WTC11 (cell line): ENCODE measurements around the gene CTIF. TPM values are rescaled to one million over a fixed set of nuclear protein-coding genes. Genes with fewer than 3 reads are reported as not detected.

Experiments
- ATAC-seq: fragments of 200-7000 bp; cut with Tn5 transposase; 2 replicates; pipeline ENCODE4 v1.10.0; 2021; ENCODE audit warnings: mild to moderate bottlenecking, moderate library complexity
- CTCF ChIA-PET: fragments of 300-600 bp; sonication (Branson Sonifier 250); formaldehyde crosslinking; loops from one replicate; lab custom pipeline; 2021; ENCODE audit warnings: antibody characterized with exemption; lab: Charles Lee
- POLR2A ChIA-PET: fragments of 350-600 bp; sonication (Branson Sonifier 250); formaldehyde crosslinking; loops from one replicate; lab custom pipeline; 2021; ENCODE audit warnings: antibody characterized with exemption; lab: Charles Lee
- DNase-seq: peaks from one replicate; pipeline ENCODE4 v3.0.0; 2021; ENCODE audit warnings: low spot score
- H3K27ac Mint-ChIP-seq: 2 replicates; pipeline ENCODE4 v1.8.0; 2021; ENCODE audit warnings: mixed read lengths
- H3K27me3 Mint-ChIP-seq: 2 replicates; pipeline ENCODE4 v1.8.0; 2021; ENCODE audit warnings: low read depth, mild to moderate bottlenecking, moderate library complexity, mixed read lengths
- H3K36me3 Mint-ChIP-seq: 2 replicates; pipeline ENCODE4 v1.8.0; 2021; ENCODE audit warnings: mixed read lengths
- H3K4me1 Mint-ChIP-seq: 2 replicates; pipeline ENCODE4 v1.8.0; 2022; ENCODE audit warnings: mixed read lengths
- H3K4me3 Mint-ChIP-seq: 2 replicates; pipeline ENCODE4 v1.8.0; 2021; ENCODE audit warnings: mild to moderate bottlenecking, moderate library complexity, mixed read lengths
- H3K9me3 Mint-ChIP-seq: 2 replicates; pipeline ENCODE4 v1.8.0; 2021; ENCODE audit warnings: mixed read lengths
- ATF1 ChIP-seq: sonication (generic); formaldehyde crosslinking; IDR thresholded peaks from 2 replicates; pipeline ENCODE4 v1.8.1; 2023; ENCODE audit warnings: mild to moderate bottlenecking, moderate library complexity, missing genetic modification reagents
- CBFB ChIP-seq: sonication (generic); formaldehyde crosslinking; IDR thresholded peaks from 2 replicates; pipeline ENCODE4 v1.8.1; 2022; ENCODE audit warnings: mild to moderate bottlenecking, low read depth, missing genetic modification reagents
- CDX4 ChIP-seq: fragments of 250-450 bp; sonication (Bioruptor Pico); IDR thresholded peaks from 2 replicates; pipeline ENCODE4 v1.9.0; 2021; ENCODE audit warnings: moderate library complexity, mild to moderate bottlenecking, inconsistent platforms, borderline replicate concordance
- EMX1 ChIP-seq: fragments of 250-450 bp; sonication (Bioruptor Pico); IDR thresholded peaks from 2 replicates; pipeline ENCODE4 v1.8.0; 2021; ENCODE audit warnings: mild to moderate bottlenecking
- HMGXB4 ChIP-seq: sonication (generic); formaldehyde crosslinking; IDR thresholded peaks from 2 replicates; pipeline ENCODE4 v1.8.1; 2023; ENCODE audit warnings: mild to moderate bottlenecking, moderate library complexity, missing genetic modification reagents
- MXD4 ChIP-seq: fragments of 250-450 bp; sonication (Bioruptor Pico); IDR thresholded peaks from 2 replicates; pipeline ENCODE4 v1.8.0; 2021; ENCODE audit warnings: mild to moderate bottlenecking, moderate library complexity, borderline replicate concordance
- NR1H2 ChIP-seq: sonication (generic); formaldehyde crosslinking; IDR thresholded peaks from 2 replicates; pipeline ENCODE4 v1.9.0; 2021; ENCODE audit warnings: mild to moderate bottlenecking, moderate library complexity, missing genetic modification reagents
- OVOL2 ChIP-seq: fragments of 250-450 bp; sonication (Bioruptor Pico); IDR thresholded peaks from 2 replicates; pipeline ENCODE4 v1.9.0; 2021; ENCODE audit warnings: mild to moderate bottlenecking, borderline replicate concordance
- RORB ChIP-seq: fragments of 250-450 bp; sonication (Bioruptor Pico); IDR thresholded peaks from 2 replicates; pipeline ENCODE4 v1.9.0; 2021; ENCODE audit warnings: mild to moderate bottlenecking
- TEAD1 ChIP-seq: sonication (generic); formaldehyde crosslinking; IDR thresholded peaks from 2 replicates; pipeline ENCODE4 v1.8.0; 2022; ENCODE audit warnings: mild to moderate bottlenecking, missing genetic modification reagents
- TEAD4 ChIP-seq: sonication (generic); formaldehyde crosslinking; IDR thresholded peaks from 2 replicates; pipeline ENCODE4 v1.8.0; 2022; ENCODE audit warnings: mild to moderate bottlenecking, missing genetic modification reagents
- ZNF219 ChIP-seq: sonication (generic); formaldehyde crosslinking; IDR thresholded peaks from 2 replicates; pipeline ENCODE4 v1.8.0; 2023; ENCODE audit warnings: missing genetic modification reagents, mild to moderate bottlenecking, borderline replicate concordance
- ZNF425 ChIP-seq: fragments of 250-450 bp; sonication (Bioruptor Pico); conservative IDR thresholded peaks from 2 replicates; pipeline ENCODE4 v1.9.0; 2021; ENCODE audit warnings: mild to moderate bottlenecking
- ZSCAN18 ChIP-seq: fragments of 250-450 bp; sonication (Bioruptor Pico); IDR thresholded peaks from 2 replicates; pipeline ENCODE4 v2.1.2; 2022; ENCODE audit warnings: mild to moderate bottlenecking, moderate library complexity
- total RNA-seq: library from RNA; stranded (reverse); gene quantifications from 3 replicates; pipeline ENCODE4 v1.2.3, GENCODE V29; 2021
- TF ChIP-seq, protein P1 (sequence below): sonication (generic); formaldehyde crosslinking; conservative IDR thresholded peaks from 2 replicates; pipeline ENCODE4 v1.8.1; 2022; ENCODE audit warnings: mild to moderate bottlenecking, missing genetic modification reagents
- TF ChIP-seq, protein P2 (sequence below): sonication (generic); formaldehyde crosslinking; IDR thresholded peaks from 2 replicates; pipeline ENCODE4 v1.8.0; 2022; ENCODE audit warnings: mild to moderate bottlenecking, missing genetic modification reagents
- TF ChIP-seq, protein P3 (sequence below): sonication (generic); formaldehyde crosslinking; IDR thresholded peaks from 2 replicates; pipeline ENCODE4 v1.8.1; 2022; ENCODE audit warnings: mild to moderate bottlenecking, moderate library complexity, missing genetic modification reagents
- TF ChIP-seq, protein P4 (sequence below): sonication (generic); formaldehyde crosslinking; IDR thresholded peaks from 2 replicates; pipeline ENCODE4 v1.8.0; 2022; ENCODE audit warnings: missing genetic modification reagents
- TF ChIP-seq, protein P5 (sequence below): fragments of 200-600 bp; IDR thresholded peaks from 2 replicates; pipeline ENCODE4 v1.8.0; 2022; ENCODE audit warnings: antibody characterized with exemption

The CTIF gene
- total RNA-seq, 1 experiment from 2014 or later, result 28.5 TPM

- H3K36me3 Mint-ChIP-seq, result peaks cover 9% of the 10 kb centered on the region
- no peak overlapping the region for H3K4me3 Mint-ChIP-seq
- H3K9me3 Mint-ChIP-seq, result 0 out of 2 replicates have a peak, but pooled peaks cover 4% of the 10 kb centered on the region
- H3K4me1 Mint-ChIP-seq, result peaks cover 9% of the 10 kb centered on the region
- H3K27me3 Mint-ChIP-seq, result no peaks in the 10 kb centered on the region
- DNase-seq (no peak), ATAC-seq (no peak)
- ChIA-PET POLR2A (no interaction called here), CTCF (no interaction called here)
- H3K27ac Mint-ChIP-seq, result no peak overlapping the region
- no peak for TF ChIP-seq ZSCAN18 (CRISPR knock-in tag)
- no peak for TF ChIP-seq ZNF425 (CRISPR knock-in tag)
- no peak for TF ChIP-seq MXD4
- TF ChIP-seq TEAD1, result no peak
- no peak for TF ChIP-seq HMGXB4
- TF ChIP-seq, protein P1, sequence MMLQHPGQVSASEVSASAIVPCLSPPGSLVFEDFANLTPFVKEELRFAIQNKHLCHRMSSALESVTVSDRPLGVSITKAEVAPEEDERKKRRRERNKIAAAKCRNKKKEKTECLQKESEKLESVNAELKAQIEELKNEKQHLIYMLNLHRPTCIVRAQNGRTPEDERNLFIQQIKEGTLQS, result no peak
- TF ChIP-seq, protein P2, sequence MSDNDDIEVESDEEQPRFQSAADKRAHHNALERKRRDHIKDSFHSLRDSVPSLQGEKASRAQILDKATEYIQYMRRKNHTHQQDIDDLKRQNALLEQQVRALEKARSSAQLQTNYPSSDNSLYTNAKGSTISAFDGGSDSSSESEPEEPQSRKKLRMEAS (CRISPR knock-in tag), result no peak
- TF ChIP-seq RORB, result no peak
- no peak for TF ChIP-seq OVOL2 (CRISPR knock-in tag)
- TF ChIP-seq, protein P3, sequence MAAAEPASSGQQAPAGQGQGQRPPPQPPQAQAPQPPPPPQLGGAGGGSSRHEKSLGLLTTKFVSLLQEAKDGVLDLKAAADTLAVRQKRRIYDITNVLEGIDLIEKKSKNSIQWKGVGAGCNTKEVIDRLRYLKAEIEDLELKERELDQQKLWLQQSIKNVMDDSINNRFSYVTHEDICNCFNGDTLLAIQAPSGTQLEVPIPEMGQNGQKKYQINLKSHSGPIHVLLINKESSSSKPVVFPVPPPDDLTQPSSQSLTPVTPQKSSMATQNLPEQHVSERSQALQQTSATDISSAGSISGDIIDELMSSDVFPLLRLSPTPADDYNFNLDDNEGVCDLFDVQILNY (CRISPR knock-in tag), result no peak
- TF ChIP-seq, protein P4, sequence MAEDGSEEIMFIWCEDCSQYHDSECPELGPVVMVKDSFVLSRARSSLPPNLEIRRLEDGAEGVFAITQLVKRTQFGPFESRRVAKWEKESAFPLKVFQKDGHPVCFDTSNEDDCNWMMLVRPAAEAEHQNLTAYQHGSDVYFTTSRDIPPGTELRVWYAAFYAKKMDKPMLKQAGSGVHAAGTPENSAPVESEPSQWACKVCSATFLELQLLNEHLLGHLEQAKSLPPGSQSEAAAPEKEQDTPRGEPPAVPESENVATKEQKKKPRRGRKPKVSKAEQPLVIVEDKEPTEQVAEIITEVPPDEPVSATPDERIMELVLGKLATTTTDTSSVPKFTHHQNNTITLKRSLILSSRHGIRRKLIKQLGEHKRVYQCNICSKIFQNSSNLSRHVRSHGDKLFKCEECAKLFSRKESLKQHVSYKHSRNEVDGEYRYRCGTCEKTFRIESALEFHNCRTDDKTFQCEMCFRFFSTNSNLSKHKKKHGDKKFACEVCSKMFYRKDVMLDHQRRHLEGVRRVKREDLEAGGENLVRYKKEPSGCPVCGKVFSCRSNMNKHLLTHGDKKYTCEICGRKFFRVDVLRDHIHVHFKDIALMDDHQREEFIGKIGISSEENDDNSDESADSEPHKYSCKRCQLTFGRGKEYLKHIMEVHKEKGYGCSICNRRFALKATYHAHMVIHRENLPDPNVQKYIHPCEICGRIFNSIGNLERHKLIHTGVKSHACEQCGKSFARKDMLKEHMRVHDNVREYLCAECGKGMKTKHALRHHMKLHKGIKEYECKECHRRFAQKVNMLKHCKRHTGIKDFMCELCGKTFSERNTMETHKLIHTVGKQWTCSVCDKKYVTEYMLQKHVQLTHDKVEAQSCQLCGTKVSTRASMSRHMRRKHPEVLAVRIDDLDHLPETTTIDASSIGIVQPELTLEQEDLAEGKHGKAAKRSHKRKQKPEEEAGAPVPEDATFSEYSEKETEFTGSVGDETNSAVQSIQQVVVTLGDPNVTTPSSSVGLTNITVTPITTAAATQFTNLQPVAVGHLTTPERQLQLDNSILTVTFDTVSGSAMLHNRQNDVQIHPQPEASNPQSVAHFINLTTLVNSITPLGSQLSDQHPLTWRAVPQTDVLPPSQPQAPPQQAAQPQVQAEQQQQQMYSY, result no peak
- TF ChIP-seq, protein P5, sequence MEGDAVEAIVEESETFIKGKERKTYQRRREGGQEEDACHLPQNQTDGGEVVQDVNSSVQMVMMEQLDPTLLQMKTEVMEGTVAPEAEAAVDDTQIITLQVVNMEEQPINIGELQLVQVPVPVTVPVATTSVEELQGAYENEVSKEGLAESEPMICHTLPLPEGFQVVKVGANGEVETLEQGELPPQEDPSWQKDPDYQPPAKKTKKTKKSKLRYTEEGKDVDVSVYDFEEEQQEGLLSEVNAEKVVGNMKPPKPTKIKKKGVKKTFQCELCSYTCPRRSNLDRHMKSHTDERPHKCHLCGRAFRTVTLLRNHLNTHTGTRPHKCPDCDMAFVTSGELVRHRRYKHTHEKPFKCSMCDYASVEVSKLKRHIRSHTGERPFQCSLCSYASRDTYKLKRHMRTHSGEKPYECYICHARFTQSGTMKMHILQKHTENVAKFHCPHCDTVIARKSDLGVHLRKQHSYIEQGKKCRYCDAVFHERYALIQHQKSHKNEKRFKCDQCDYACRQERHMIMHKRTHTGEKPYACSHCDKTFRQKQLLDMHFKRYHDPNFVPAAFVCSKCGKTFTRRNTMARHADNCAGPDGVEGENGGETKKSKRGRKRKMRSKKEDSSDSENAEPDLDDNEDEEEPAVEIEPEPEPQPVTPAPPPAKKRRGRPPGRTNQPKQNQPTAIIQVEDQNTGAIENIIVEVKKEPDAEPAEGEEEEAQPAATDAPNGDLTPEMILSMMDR, result no peak
- TF ChIP-seq EMX1 (CRISPR knock-in tag), result no peak
- TF ChIP-seq NR1H2 (CRISPR knock-in tag), result no peak
- TF ChIP-seq ATF1 (CRISPR knock-in tag), result no peak
- TF ChIP-seq TEAD4 (CRISPR knock-in tag), result no peak
- TF ChIP-seq CBFB (CRISPR knock-in tag), result no peak
- no peak for TF ChIP-seq CDX4 (CRISPR knock-in tag)
- no peak for TF ChIP-seq ZNF219
- TF ChIP-seq, all 79 proteins: peak for 0
Measured at GRCh38 chr18:48762836-48763718, 224.2 kb downstream of the CTIF start.
